H9 (cell line): ENCODE results near the gene LBHD2. TPM values are rescaled to one million over a fixed set of nuclear protein-coding genes. Genes with fewer than 3 reads are reported as not detected.

Experiments used
- DNase-seq: peaks from one replicate; pipeline ENCODE4 v3.0.0-alpha.2; 2017
- H2AFZ ChIP-seq: one replicate; pipeline ENCODE4 v1.6.1; 2013; ENCODE audit warnings: mild to moderate bottlenecking, low read length, control low read depth, moderate library complexity
- H2AK5ac ChIP-seq: 2 replicates; pipeline ENCODE4 v1.6.1; 2013; ENCODE audit warnings: low read length, control low read depth, mixed read lengths; ENCODE audit not compliant: insufficient read length
- H2BK120ac ChIP-seq: one replicate; pipeline ENCODE4 v1.6.1; 2013; ENCODE audit warnings: low read depth, mild to moderate bottlenecking, low read length, control low read depth, inconsistent platforms; ENCODE audit not compliant: poor library complexity, severe bottlenecking
- H2BK12ac ChIP-seq: 2 replicates; pipeline ENCODE4 v1.6.1; 2013; ENCODE audit warnings: low read length, control low read depth, mixed read lengths, low read depth; ENCODE audit not compliant: insufficient read length
- H2BK15ac ChIP-seq: 2 replicates; pipeline ENCODE4 v1.6.1; 2013; ENCODE audit warnings: low read depth, low read length, control low read depth
- H2BK20ac ChIP-seq: one replicate; pipeline ENCODE4 v1.6.1; 2013; ENCODE audit warnings: low read depth, mild to moderate bottlenecking, low read length, control low read depth, inconsistent platforms; ENCODE audit not compliant: poor library complexity, severe bottlenecking
- H2BK5ac ChIP-seq: 2 replicates; pipeline ENCODE4 v1.6.1; 2013; ENCODE audit warnings: low read length, control low read depth, mixed read lengths; ENCODE audit not compliant: insufficient read length
- H3K14ac ChIP-seq: 2 replicates; pipeline ENCODE4 v1.6.1; 2013; ENCODE audit warnings: low read length, control low read depth; ENCODE audit not compliant: insufficient read depth
- H3K18ac ChIP-seq: 2 replicates; pipeline ENCODE4 v1.6.1; 2013; ENCODE audit warnings: low read depth, mild to moderate bottlenecking, mixed read lengths, low read length, control low read depth; ENCODE audit not compliant: insufficient read length
- H3K23ac ChIP-seq: 2 replicates; pipeline ENCODE4 v1.6.1; 2013; ENCODE audit warnings: low read length, control low read depth, mixed read lengths, low read depth; ENCODE audit not compliant: insufficient read length
- H3K23me2 ChIP-seq: 2 replicates; pipeline ENCODE4 v1.6.1; 2013; ENCODE audit warnings: low read depth, mild to moderate bottlenecking, mixed read lengths, low read length, control low read depth; ENCODE audit not compliant: insufficient read length, poor library complexity, severe bottlenecking
- H3K27ac ChIP-seq: 2 replicates; pipeline ENCODE4 v1.5.1; 2013; ENCODE audit warnings: low read length, control low read depth, mixed read lengths, low read depth; ENCODE audit not compliant: insufficient read length
- H3K27me3 ChIP-seq: 2 replicates; pipeline ENCODE4 v1.6.1; 2013; ENCODE audit warnings: low read length, control low read depth, inconsistent platforms; ENCODE audit not compliant: insufficient read depth
- H3K4ac ChIP-seq: 2 replicates; pipeline ENCODE4 v1.6.1; 2013; ENCODE audit warnings: low read depth, mild to moderate bottlenecking, control low read depth, inconsistent platforms, low read length, moderate library complexity
- H3K4me1 ChIP-seq: 2 replicates; pipeline ENCODE4 v1.6.1; 2013; ENCODE audit warnings: low read length, control low read depth, inconsistent platforms; ENCODE audit not compliant: insufficient read depth
- H3K4me2 ChIP-seq: 2 replicates; pipeline ENCODE4 v1.6.1; 2013; ENCODE audit warnings: low read length, control low read depth, mixed read lengths; ENCODE audit not compliant: insufficient read length, insufficient read depth
- H3K56ac ChIP-seq: 2 replicates; pipeline ENCODE4 v1.6.1; 2013; ENCODE audit warnings: low read depth, mild to moderate bottlenecking, mixed read lengths, low read length, control low read depth; ENCODE audit not compliant: insufficient read length
- H3K79me1 ChIP-seq: 2 replicates; pipeline ENCODE4 v1.6.1; 2013; ENCODE audit warnings: low read depth, mild to moderate bottlenecking, moderate library complexity, low read length, control low read depth, inconsistent platforms; ENCODE audit not compliant: insufficient read depth, poor library complexity, severe bottlenecking
- H3K79me2 ChIP-seq: 2 replicates; pipeline ENCODE4 v1.6.1; 2013; ENCODE audit warnings: low read length, control low read depth, inconsistent platforms; ENCODE audit not compliant: insufficient read depth
- H3K9ac ChIP-seq: 2 replicates; pipeline ENCODE4 v1.6.1; 2013; ENCODE audit warnings: low read length, control low read depth, mixed read lengths; ENCODE audit not compliant: insufficient read length; ENCODE audit errors: extremely low read depth
- H3K9me3 ChIP-seq: one replicate; pipeline ENCODE4 v1.6.1; 2013; ENCODE audit warnings: low read depth, low read length, inconsistent platforms; ENCODE audit not compliant: control insufficient read depth
- H3T11ph ChIP-seq: one replicate; pipeline ENCODE4 v1.6.1; 2013; ENCODE audit warnings: mild to moderate bottlenecking, low read length, control low read depth, inconsistent platforms
- H4K20me1 ChIP-seq: one replicate; pipeline ENCODE4 v1.6.1; 2013; ENCODE audit not compliant: control insufficient read depth, insufficient read length, insufficient read depth
- H4K5ac ChIP-seq: 2 replicates; pipeline ENCODE4 v1.6.1; 2013; ENCODE audit warnings: low read depth, mild to moderate bottlenecking, mixed read lengths, low read length, control low read depth; ENCODE audit not compliant: insufficient read length
- H4K8ac ChIP-seq: replicated peaks from 2 replicates; pipeline ENCODE4 v1.6.1; 2013; ENCODE audit warnings: low read length, control low read depth, mixed read lengths, low read depth; ENCODE audit not compliant: insufficient read length
- H4K91ac ChIP-seq: 2 replicates; pipeline ENCODE4 v1.6.1; 2013; ENCODE audit warnings: low read depth, mild to moderate bottlenecking, moderate library complexity, mixed read lengths, low read length, control low read depth; ENCODE audit not compliant: insufficient read length
- H3K27ac Mint-ChIP-seq, 3 experiments: 2 replicates in 2 of 3; 3 replicates in 1 of 3; pipeline ENCODE4 v1.8.0; 2020 to 2021; ENCODE audit warnings: mixed read lengths in 3 of 3, mild to moderate bottlenecking in 1 of 3, moderate library complexity in 1 of 3
- H3K27me3 Mint-ChIP-seq: 2 replicates; pipeline ENCODE4 v1.8.0; 2021; ENCODE audit warnings: low read depth, mild to moderate bottlenecking, moderate library complexity, mixed read lengths
- H3K36me3 Mint-ChIP-seq, 3 experiments: 2 replicates in 2 of 3; 3 replicates in 1 of 3; pipeline ENCODE4 v1.8.0; 2020 to 2021; ENCODE audit warnings: low read depth in 3 of 3, mixed read lengths in 3 of 3; ENCODE audit not compliant: insufficient read depth in 1 of 3
- H3K4me1 Mint-ChIP-seq, 2 experiments: 2 replicates each; pipeline ENCODE4 v1.8.0; 2020; ENCODE audit warnings: mixed read lengths in 2 of 2
- H3K4me3 Mint-ChIP-seq, 2 experiments: 2 replicates in 1 of 2; 3 replicates in 1 of 2; pipeline ENCODE4 v1.8.0; 2020 to 2021; ENCODE audit warnings: mild to moderate bottlenecking in 2 of 2, mixed read lengths in 2 of 2, moderate library complexity in 1 of 2
- H3K9me3 Mint-ChIP-seq, 2 experiments: 2 replicates in 1 of 2; 3 replicates in 1 of 2; pipeline ENCODE4 v1.8.0; 2020; ENCODE audit warnings: mild to moderate bottlenecking in 2 of 2, mixed read lengths in 2 of 2, moderate library complexity in 1 of 2
- CTCF ChIP-seq: fragments of 200-600 bp; sonication (generic); conservative IDR thresholded peaks from 3 replicates; pipeline ENCODE4 v1.8.0; 2021; ENCODE audit warnings: antibody characterized with exemption, mild to moderate bottlenecking
- WGBS: extraction: QIAGEN DNeasy Blood & Tissue Kit; methylation state at CpG from one replicate; pipeline ENCODE4 v1.1.7; 2013; ENCODE audit warnings: missing lambda C conversion rate, low lambda C conversion rate, mixed read lengths; ENCODE audit not compliant: insufficient read length; ENCODE audit errors: extremely low coverage; 5-methylcytosine and 5-hydroxymethylcytosine counted together
- total RNA-seq: library from RNA; stranded (reverse); gene quantifications from 2 replicates; pipeline ENCODE4 v1.2.1, GENCODE V29; 2021

The LBHD2 gene
- total RNA-seq, 1 experiment from 2014 or later: not detected

GRCh38 chr14:103134405-103134804 lies 50.4 kb downstream of the LBHD2 start:
- H3K4me1 Mint-ChIP-seq: peaks cover 11 to 28% of the 10 kb centered on the region in 2 experiments
- Histone ChIP-seq H3K4ac (no peak overlapping the region), H4K91ac (no peak overlapping the region), H3K23ac (no peak overlapping the region), H3K79me1 (no peaks in the 10 kb centered on the region), H3K27ac (no peak overlapping the region), H4K20me1 (no peaks in the 10 kb centered on the region), H4K5ac (no peak overlapping the region), H2BK120ac (no peak overlapping the region), H3K14ac (no peak overlapping the region), H3K56ac (no peak overlapping the region), H3K9me3 (no peaks in the 10 kb centered on the region), H2BK20ac (no peak overlapping the region), H3K27me3 (no peaks in the 10 kb centered on the region), H3K9ac (no peak overlapping the region), H3K4me1 (no peaks in the 10 kb centered on the region; the same call in 1 of the 2 replicates), H3K18ac (no peak overlapping the region), H3T11ph (no peak overlapping the region), H2BK12ac (no peak overlapping the region), H3K23me2 (peaks cover 7% of the 10 kb centered on the region), H3K79me2 (no peaks in the 10 kb centered on the region), H3K4me2 (no peak overlapping the region), H2AFZ (no peak overlapping the region), H2AK5ac (no peak overlapping the region), H2BK5ac (no peak overlapping the region), H4K8ac (no peak overlapping the region), H2BK15ac (no peak overlapping the region)
- no peak for TF ChIP-seq CTCF
- H3K27me3 Mint-ChIP-seq: no peaks in the 10 kb centered on the region; the same call in 1 of the 2 replicates
- no peaks in the 10 kb centered on the region; a peak in 1 of 5 replicates for H3K9me3 Mint-ChIP-seq
- WGBS: no CpG with 5 or more reads among the region's 2 CpGs
- H3K27ac Mint-ChIP-seq: no peak overlapping the region
- peaks cover 9 to 33% (median 17%) of the 10 kb centered on the region in 3 experiments; a peak in 5 of 7 replicates for H3K36me3 Mint-ChIP-seq
- H3K4me3 Mint-ChIP-seq: no peak overlapping the region
- DNase-seq: no peak
